ENCODE measurements around the gene CSF1.

GRCh38 chr1:109874445-109874844 lies 36.2 kb upstream of the CSF1 start:
- TF ChIP-seq JUN (IDR thresholded peaks at IDR 0.05; ENCODE audit: borderline replicate concordance, insufficient read depth, insufficient read length, low read depth) (no peak), POLR2A (IDR thresholded peaks at IDR 0.05; ENCODE audit: low read depth, low read length) (no peak)
